Measurements from ENCODE around the gene DOC2B.
"Not testable (repeated sequence)": the region's sequence is repeated elsewhere in the genome, so short reads cannot be mapped to it uniquely, and the experiment has no call there.

DOC2B gene

DNA sequence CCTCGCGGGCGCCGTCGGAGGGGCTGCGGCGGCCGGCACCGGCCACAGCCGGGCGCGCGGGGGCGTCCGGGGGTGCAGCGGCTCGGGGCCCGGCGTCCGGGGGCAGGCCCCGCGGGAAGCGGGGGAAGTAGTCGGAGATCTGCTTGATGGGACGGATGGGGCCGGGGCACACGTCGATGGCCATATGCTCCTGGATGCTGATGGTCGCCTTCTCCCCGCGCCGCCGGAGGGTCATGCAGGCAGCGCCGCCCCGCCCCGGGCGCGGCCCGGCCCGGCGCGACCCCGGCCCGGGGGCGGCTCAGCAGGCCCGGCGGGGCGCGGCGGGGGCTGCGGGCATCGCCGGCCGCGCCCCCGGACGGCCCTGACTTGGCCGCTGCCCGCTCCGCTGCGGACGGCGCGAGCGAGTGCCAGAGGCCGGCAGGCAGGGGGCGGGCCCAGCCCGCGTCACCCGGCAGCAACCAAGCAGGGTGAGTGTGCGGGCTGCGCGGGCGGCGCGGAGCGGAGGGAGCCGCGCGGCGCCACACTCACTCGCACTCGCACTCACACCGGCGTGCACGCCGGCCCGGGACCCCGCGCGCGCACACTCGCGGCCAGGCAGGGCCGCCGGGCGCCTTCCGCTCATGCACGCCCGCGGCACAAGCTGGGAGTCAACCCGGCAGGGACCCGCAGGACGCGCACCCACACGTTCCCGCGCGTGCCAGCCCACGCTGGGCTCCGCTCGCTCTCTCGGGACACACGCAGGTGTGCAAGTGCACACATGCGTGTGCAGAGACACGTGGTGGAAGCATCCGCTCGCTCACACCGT is at the start of gene DOC2B:
Gene DOC2B (minus strand): TSS at position 406 of the 805 bp plus-strand sequence. CDS start 171 bp downstream, at position 235.
- DNase-seq = no peak

DNA sequence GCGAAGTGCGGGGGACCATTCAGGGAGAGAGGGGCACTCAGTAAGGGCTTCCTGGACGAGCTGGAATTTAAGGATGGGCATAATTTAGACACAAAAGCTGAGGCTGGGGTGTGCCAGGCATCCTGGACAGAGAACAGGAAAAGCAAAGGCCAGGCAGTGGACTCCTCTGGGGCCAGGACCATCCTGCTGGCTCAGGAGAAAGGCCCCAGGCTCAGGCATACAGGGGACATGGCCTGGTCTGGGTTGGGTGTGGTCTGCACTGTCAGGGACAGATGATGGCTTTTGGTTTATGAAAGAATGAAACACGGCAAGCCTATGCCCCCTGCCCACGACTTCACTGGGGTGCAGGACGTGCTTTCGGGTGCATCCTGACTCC is 48.9 kb upstream of the DOC2B start:
- no peak for DNase-seq

DNA sequence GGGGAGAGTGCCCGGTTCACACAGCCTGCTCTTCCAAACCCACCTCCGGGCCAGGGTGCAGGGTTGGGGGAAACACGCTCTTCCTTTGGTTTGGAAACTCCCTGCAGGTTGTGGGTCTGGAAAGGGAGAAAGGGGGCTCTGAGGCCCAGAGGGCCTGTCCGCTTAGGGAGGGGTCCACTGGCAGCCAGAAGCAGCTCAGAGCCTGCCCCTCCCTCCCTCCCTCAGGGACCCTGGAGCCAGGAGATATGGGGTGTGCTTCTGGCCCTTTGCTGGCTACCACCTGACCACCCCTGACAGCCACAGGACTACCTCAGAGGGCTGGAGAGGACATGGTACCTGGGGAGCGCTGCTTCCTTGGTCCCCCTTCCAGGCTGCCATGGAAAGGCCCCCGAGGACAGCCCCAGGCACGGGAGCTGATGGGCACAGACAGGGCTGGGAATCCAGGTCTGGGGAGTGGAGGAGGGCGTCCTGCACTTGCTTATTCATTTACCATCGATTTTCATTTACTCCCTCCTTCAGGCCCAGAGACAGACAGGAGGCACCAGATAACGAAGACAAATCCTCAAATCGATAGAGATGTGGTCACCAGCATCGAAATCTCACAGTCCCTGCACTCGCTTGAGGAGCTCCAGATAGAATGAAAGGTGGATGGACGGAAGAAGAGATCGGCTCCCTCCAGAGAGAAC is 48.4 kb upstream of the DOC2B start:
- DNase-seq = no peak

DNA sequence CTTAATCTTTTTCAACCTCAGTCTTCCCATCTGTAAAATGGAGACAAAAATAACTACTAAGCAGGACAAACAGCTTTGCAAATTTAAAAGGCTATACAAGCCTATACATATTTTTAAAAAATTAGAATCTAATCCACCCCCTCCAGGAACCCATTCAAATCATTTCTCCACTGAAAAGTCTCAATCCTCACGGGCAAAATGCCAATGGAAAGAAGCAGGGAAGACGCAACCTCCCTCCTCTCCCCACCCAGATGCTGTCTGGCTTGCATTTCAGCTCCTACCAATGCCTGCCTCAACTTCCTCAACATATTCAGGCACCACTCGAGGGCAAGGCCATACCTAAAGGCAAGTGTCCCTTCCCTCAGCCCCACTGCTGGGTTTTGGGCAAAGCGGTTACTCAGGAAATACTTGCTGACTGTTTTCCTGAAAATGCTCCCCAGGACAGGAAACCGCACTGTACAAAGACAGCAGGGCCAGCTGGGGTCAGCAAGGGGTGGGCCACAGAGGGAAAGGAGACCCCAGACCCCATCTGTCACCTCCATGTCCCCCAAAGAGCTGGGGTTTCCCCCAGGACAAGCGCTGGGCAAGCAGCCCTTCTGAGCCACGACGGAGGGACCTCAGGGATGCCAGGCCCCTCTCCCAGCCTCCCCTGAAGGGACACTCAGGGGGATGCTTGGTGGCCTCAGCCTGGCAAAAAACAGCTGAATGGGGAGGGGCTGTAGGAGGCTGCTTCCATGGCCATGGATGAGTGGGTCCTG is 47.7 kb upstream of the DOC2B start:
- no peak for DNase-seq

DNA sequence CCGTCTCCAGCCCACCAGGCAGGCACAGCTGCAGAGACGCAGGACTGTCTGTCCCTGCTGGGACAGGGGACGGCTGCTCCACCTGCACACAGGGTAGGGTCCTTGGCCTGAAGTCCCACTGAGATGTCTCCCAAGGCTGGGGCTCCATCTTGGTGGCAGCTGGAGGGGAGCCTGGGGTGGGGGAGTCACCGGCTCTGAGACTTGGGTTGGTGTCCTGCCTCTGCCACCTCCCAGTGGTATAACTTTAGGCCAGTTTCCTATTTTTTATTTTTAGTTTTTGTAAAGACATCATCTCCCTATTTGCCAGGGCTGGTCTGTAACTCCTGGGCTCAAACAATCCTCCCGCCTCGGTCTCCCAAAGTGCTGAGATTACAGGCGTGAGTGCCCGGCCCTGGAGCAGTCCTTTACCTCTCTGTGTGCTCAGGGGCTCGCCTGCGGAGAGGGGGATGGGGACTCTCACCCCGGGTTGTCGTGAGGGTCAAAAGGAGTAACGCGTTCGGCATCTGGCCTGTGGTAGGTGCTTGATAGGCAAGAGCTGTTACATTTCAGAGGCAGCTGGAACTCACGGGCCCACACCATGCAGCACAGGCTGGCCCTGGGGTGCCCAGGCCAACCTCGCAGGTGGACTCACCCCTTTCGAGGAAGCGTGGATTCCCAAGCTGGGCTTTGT is 46.6 kb upstream of the DOC2B start:
- no peak for DNase-seq

DNA sequence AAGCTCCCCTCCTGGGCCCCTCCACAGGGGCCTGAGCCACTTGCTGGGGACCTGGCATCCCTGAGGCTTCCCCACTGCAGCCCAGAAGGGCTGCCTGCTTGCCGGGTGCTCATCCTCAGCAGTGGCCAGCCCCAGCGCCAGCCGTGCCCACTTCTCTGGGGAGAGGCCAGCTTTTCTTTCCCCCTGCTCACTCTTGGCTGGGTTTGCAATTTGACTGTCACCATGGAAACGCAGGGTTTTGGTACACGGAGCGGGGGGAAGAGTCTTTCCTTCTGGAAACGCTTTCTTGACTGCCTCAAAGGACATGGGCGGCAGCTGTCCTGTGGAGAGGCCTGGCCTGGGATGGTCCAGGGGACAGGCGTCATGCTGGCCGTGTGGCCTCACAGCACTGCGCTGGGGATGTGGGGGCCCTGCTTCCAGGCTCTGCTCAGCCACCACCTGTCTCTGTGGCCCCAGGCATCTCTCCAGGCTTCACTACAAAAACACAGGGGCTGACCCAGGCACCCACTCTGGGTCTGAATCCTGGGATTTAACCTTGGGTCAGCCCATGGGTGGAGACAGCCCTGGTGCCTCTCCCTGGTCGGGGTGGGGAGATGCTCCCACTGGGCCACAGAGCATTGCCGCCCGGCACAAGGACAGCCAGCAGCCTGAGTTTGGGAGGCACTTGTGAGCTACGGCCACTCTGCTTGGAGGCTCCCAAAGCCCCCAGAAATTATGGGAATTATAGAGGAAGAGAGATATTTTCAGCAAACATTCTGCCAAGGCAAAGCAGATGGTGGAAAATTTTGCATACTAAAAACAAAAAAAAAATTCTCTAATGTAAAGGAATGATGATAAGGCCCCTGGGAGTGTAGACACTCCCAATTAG is 45.9 kb upstream of the DOC2B start:
- no peak for DNase-seq

DNA sequence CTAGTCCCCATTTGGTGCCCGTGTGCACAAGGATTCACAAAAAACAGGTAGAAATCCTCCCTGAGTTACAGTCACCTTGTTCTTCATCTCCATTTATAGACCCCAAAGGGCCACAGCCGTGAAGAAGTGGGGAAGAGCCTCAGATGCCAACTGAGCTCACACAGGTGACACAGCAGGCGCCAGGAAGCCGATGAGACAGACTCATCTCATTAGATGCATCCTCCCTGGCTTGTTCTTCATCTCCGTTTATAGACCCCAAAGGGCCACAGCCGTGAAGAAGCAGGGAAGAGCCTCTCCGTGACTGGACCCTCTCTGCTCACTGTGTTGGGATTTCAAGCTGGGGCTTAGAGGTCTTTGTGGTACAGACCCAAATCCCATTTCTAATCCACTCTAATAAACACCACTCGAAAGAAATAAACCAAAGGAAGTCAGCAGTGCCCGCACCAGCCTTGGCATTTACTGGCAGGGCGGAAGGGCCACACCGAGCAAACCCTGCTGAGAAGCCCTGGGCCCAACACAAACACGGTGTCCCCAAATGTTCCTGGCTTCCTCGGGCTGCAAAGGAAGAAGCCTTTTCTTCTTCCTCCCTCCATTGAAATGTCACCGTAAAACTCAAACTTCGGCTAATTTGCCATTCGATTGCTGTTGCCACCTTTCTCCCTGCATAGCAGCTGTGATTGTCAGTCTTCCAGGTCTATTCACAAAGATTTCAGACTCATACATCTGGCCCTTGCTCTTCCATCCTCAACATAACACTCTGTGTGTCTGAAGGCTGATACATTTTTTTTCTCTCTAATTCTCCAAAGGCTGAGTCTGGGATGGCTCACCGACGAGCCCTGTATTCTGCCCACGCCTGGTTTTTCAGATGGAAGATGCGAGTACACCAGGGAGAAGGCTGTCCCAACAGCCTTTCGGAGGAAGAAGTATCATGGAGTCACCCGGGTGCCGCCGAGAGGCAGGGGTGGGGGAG is 44.9 kb upstream of the DOC2B start:
- no peak for DNase-seq

DNA sequence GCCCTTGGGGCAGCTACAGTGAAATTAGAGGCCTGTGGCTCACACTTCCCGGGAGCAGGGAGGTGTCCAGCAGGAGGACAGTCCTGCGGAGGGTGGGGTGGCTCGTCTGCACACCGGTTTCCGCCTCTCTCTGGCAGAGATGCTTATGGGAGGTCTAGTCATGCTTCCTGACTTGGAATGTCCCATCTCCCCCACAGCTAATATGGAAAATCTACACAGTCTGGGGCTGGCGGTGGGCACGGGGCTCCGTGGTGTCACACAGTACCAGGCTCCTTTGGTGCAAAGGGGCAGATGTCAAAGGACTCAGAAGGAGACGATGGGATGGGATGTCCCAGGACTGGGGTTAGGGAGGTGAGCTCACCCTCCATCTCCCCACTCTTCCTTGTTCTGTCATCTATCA is 44.1 kb upstream of the DOC2B start:
- DNase-seq = no peak

DNA sequence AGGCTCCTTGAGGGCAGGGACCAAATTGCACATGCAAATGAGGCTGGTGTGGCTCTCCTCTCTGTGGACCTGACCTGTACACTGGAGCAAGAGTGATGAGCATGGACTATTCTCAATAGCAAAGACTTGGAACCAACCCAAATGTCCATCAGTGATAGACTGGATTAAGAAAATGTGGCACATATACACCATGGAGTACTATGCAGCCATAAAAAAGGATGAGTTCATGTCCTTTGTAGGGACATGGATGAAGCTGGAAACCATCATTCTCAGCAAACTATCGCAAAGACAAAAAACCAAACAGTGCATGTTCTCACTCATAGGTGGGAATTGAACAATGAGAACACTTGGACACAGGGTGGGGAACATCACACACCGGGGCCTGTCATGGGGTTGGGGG is 43.1 kb upstream of the DOC2B start:
- not testable (repeated sequence) for DNase-seq

DNA sequence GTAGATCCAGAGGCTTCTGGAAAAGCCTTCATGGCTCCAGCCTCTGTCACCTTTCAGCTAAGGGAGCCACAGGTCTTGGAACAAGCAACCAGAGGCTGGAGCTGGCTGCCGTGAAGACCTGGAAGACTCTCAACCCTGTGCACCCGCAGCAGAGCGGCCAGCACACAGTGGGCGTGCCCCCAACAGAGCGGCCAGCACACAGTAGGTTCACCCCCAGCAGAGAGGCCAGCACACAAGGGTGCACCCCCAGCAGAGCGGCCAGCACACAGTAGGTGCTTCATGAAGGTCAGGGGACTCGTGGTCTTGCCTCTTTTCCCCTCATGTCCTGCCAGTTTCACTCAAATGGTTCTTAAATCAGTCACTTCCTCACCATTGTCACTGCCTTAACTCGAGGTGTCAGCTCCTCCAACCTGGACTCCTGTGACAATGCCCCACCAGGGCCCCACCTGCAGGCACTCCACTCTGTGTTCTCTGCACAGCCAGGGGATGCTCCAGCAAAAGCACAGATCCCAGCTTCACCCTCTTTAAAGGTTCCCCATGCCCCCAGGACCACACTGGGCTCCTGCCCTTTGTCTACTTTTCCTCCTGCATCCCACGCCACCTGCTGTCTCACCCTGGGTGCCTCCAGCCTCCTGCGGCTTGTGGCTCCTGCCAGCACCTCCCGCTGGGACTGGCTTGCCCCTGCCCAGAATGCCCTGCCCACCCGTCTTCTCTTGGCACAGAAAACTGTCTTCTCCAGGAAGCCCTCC is 42.4 kb upstream of the DOC2B start:
- DNase-seq = no peak

DNA sequence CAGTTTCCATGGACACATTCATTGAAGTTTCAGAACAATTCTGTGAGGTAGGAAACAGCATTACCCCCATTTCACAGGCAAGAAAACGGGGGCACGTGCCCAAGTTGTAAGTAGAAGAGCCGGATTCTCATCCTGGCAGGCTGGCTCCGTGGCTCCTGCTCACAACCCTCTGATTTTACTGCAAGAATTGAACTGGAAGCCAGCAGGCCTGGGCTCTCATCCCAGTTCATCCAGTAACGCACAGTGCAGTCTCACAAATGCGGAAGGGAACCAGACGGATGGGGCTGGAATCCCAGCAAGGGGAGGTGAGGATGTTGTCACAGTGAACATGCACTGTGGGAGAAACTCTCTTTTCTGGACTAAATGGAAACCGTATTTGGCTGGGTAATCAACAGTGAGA is 40.7 kb upstream of the DOC2B start:
- no peak for DNase-seq

DNA sequence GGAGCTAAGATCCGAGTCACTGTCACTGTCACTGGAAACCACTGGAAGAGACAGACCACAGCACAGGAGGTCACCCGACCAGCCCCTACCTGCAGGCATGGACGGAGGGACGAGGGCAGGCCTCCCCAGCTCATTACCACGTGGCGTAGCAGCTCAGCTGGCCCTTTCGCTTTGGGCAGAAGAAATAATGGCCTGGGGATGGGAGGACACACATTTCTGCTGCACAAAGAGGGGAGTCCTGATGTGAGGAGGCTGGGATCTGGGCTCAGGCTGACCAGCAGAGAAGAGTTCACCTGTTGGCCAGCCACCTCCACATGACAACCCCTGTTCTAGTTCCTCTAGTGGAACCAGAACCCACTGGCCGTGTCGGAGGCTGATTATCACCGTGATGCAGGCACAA is 38.2 kb upstream of the DOC2B start:
- no peak for DNase-seq

DNA sequence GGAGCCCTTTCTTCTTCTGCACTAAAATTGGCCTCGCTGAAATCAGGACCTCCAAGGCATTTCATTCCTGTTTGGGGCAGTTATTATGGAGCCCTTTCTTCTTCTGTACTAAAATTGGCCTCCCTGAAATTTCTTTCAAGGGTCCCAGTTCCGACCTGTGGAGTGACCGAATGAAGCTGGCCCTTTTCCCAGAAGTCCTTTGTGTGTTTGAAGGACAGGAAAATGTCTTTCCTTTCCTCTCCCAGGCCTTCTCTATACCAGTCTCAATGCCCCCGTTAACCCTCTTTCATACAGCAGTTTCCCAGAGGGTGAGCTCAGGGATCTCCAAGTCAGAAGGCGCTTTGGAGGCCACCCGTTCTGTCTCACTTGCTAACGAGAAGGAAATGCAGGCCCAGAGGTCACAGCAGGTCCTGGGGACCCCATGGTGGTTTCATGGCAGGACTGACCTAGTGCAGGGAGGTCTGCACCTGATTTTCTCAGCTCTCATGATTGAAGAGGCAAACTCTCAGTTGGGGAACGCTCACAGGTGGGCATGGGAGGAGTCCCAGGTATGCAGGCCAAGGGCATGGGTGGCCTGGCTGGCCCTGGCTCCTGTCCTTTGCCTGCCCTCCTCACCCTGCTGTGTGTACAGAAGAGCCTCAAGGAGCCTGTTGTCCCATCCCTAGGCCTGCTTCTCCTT is 37.1 kb upstream of the DOC2B start:
- no peak for DNase-seq

DNA sequence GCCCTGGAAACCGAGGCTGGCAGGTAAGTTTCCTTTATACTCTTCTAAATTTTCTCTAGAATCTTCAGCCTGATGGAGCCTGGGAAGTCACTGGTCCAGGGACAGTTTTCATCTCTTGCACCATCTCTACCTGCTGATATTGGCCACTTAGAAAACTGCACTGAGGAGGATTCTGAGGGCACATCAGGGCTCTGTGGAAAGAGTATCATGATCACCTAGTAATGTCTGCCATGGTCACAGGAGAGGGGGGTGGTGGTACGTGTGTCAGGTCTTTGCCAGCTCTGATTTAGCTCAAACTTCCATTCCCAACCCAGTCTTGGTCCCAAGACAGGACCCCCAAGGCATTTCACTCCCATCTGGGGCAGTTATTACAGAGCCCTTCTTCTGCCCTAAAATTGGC is 35.2 kb upstream of the DOC2B start:
- DNase-seq = no peak

DNA sequence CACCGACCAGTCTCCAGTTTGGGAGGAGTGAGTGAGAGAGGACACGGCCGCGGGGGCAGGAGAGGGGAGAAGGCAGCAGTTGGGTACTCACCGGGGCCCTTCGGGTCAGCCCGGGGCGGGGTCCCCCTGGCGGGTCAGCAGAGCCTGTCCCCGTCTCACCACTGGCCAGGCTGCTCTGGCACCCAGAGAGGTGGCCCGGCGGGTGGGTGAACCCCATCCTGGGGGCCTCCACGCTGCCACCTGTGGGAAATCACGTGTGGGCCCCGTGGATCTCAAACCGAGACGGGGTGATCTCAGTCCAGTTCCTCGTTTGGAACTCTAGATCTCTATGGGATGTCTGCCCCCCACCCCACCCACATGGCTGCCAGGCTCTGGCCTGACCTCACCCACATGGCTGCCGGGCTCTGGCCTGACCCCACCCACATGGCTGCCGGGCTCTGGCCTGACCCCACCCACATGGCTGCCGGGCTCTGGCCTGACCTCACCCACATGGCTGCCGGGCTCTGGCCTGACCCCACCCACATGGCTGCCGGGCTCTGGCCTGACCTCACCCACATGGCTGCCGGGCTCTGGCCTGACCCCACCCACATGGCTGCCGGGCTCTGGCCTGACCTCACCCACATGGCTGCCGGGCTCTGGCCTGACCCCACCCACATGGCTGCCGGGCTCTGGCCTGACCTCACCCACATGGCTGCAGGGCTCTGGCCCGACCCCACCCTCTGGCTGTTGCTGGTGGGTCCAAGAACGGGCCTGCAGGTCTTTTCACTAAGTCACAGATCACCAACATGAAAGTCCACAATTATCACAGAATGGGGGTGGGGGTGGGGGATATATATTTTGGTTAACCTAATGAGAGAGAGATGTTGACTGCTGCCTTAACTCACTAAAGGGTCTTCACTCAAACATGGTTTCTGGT is 34.4 kb upstream of the DOC2B start:
- DNase-seq = not testable (repeated sequence)

DNA sequence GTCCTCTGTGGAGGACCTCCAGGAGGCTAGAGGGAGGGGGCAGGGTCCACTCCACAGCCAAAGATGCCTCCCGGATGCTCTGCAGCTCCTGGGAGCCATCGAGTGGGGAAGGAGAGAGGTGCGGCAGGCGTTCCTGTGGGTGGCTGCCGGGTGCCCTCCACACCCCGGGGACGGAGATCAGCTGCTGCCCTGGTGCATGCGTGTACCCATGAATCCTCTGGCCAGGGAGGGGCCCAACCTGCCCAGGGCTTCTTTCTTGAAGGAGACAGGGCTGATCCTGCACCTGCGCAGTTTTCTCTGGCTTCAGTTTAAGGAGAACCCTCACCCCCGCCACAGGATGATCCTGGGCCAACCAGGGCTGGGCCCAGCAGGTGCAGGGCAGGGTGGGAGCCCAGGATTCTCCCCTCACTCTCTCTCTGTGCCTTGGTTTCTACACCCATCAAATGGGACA is 33.5 kb upstream of the DOC2B start:
- no peak for DNase-seq

DNA sequence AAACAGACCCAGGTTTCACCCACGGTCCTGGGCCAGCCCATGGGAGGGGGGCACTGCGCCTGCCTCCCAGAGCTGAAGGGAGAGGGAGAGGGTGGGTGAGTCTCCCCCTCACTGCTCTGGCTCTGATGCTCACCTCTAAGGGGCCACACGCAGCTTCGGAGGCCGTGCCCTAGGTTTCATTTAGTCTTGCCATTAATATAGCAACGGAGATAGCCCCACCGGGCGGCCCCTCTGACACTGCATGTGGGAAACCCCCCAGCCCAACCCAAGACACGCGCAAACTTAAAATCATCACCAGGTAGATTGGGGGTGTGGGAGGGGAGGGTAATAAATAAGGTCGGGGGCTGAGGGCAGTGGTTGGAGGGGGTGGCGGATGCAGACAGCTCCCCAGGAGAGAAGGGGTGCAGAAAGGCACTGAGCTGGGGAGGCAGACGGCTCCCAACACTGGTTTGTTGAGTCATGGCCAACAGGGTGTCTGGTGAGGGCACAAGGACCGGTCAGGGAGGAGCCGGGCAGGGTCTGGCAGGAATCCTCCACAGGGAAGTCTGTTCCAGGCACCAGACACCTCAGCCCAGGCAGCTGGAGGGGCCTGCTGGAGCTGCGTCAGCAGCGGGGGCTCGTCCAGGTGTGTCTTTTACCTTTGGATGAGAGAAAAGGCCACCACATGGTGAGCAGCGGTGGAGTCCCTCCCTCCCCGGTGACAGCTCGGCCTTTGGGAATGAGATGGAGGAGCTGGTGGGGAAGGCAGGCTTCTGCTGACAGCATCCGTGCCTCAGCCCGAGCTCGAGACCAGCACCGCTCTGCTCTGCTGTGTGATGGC is 32.0 kb upstream of the DOC2B start:
- DNase-seq = no peak

DNA sequence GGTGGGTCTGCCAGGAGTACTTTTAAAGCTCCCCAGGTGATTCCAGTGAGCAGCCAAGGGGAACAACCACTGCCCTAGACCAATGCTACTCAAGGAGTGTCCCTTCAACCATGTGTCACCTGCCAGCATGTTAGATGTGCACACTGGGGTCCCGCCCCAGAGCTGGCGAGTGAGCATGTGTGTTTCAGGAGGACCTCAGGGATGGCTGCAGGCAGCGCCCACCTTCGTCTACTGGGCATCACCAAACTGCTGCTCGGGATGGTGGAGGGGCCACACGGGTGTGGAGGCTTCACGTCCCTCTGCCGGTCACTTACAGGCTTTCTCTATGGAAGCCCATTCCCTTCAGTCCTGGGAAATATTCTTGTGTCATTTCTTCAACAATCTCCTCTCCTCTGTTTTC is 29.0 kb upstream of the DOC2B start:
- DNase-seq = no peak

Measured in NCI-H1417 treated with DMSO at 0.1 percent for 48 hours (cell line).